ENCODE measurements around the gene DMKN. TPM values are rescaled to one million over a fixed set of nuclear protein-coding genes. Genes with fewer than 3 reads are reported as not detected.

Gene DMKN
- total RNA-seq, 1 donor from 2014 or later: 25.7 TPM

GRCh38 chr19:35524181-35524837, 10.9 kb upstream of the DMKN start:
- no peak for DNase-seq

GRCh38 chr19:35522745-35523327, 9.4 kb upstream of the DMKN start:
- DNase-seq: no peak

DNA sequence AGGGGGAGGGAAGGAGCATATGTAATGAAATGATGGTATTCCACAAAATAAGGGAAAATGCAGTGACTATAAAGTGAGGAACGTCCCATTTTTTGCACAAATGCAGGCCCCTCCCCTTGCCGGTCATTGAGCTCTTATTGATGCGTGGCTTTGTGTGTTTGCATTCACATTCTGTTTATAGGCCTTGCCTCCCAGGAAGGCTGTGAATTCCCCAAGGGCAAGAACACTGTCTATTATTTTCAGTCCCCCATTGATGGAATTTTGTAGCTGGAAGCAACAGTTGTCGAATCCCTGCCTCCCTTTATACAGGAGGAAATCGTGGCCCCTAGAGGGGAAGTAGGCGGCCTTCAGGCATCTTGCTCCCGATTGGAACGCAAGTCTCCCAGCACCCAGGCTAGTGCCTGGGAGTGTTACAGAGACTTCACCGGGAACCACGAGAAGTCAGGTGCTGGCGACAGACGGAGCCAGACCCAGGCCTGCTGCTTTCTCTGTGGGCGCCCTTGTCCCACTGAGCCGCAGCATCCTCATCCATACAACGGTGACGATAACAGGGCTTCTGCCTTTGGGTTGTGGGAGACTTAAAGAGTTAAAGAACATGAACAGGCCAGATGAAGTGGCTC, 7.8 kb upstream of the DMKN start:
- DNase-seq: no peak

DNA sequence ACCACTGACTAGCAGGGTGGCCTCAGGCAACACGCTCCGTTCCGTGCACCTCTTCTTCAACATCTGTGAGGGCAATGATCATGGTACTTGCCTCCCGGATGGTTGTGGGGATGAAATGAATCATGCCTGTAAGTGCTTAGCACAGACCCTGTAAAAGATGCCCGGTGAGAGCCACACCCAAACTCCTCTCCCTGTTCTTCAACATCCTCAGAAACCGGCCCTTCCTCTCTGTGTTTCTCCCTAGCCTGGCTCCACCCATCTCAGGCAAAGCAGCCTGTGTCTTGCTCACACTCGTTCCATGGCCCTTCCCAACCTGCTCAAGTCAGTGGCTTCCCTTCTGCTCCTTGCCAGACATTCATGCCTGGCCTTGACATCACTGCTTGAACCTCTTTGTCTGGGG, 5.8 kb upstream of the DMKN start:
- DNase-seq: no peak

GRCh38 chr19:35518313-35518712, 4.9 kb upstream of the DMKN start:
- DNase-seq: no peak

DNA sequence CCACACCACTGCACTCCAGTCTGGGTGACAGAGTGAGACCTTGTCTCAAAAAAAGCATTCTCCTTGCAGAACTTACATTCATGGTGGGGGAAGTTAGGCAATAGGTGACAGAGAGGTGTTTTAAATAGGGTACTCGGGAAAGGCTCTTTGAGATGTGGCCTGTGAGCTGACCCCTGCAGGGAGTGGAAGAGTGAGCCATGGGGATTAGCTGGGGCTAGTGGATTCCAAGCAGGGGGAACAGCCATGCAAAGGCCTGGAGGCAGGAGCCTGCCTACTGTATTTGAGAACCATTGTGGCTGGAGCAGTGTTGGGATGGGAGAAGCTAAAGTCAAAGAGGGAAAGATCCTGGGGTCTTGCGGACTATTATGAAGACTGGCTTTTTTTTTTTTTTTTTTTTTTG, 3.9 kb upstream of the DMKN start:
- DNase-seq: no peak

- no peak for DNase-seq
These were observed 2.9 kb upstream of the DMKN start for GRCh38 chr19:35516310-35516709.

DNA sequence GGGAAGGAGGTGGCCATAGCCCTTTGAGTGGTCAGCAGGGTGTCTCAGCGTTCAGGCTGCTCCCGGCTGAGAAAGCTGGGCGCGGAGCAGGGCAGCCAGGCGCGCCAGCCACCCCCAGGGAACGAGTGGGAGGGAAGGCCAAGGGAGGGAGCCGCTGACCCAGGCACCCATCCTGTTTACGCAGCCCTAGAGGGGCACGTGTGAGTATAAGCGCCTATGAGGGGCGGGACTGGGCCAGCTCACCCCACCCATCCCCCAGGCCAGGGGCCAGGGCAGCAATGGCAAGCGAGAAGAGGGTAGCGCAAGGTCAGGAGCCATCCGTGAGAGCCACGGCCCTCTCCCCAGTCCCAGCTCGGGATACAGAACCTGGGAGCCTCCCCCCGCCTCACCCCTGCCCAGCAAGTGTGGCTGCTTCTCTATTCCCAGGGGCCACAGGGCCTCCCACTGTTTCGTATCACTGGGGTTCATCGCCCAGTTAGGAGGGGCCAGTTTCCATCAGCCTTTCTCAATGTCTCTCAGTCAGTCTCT, 897 bp upstream of the DMKN start:
- DNase-seq: no peak

DNA sequence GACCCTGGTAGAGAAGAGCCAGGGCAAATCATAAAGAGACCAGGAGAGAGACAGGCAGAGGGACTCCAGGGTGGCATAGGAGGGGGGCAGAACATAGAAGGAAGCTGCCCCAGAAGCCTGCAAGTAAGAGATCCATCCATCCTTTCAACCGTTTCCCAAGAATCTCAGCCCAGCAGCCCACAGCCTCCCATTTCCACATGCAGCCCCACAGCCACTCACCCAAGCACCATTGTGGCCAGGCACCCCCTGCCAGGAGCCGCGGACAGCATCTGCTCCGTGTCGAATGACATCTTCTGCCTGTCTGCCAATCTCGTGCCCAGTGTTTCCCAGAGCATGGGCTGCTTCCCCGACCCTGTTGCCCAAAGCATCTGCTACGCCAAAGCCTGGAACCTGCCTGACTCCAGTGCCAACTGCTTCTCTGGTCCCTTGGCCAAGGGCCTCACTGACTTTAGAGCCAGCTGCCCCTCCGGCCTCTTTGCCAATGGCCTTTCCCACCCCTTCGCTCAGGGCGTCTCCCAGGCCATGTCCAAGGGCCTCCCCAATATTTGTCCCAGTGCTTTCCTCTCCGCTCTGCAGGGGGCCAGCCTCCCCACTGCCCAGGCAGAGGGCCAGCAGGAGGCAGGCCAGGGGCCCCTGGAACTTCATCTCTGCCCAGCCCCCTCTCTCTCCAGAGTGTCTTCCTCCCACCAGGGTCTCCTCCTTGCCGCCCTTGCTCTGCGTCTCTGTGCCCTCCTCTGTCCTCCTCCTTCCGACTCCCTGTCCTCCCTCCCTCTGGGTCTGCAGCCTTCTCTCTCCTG, 420 bp downstream of the DMKN start:
- peak; percentile 77 for DNase-seq

DNA sequence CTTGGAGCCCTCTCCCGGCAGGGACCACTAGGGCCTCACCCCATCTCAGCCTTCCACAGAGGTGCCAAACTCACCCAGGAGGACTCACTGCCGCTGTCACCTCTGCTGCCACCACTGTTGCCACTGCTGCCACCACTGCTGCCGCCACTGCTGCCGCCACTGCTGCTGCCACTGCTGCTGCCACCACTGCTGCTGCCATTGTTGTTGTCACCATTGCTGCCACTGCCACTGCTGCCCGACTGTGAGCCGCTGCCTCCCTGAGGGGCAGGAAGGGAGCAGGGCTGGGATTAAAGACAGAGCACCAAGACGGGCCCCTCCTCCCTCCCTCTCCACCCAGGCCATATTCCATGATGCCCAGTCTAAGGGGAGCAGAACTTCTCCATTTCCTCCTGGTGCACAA, 2.1 kb downstream of the DMKN start:
- DNase-seq: no peak

- DNase-seq: no peak
These were observed 2.9 kb downstream of the DMKN start for GRCh38 chr19:35510626-35510964.

DNA sequence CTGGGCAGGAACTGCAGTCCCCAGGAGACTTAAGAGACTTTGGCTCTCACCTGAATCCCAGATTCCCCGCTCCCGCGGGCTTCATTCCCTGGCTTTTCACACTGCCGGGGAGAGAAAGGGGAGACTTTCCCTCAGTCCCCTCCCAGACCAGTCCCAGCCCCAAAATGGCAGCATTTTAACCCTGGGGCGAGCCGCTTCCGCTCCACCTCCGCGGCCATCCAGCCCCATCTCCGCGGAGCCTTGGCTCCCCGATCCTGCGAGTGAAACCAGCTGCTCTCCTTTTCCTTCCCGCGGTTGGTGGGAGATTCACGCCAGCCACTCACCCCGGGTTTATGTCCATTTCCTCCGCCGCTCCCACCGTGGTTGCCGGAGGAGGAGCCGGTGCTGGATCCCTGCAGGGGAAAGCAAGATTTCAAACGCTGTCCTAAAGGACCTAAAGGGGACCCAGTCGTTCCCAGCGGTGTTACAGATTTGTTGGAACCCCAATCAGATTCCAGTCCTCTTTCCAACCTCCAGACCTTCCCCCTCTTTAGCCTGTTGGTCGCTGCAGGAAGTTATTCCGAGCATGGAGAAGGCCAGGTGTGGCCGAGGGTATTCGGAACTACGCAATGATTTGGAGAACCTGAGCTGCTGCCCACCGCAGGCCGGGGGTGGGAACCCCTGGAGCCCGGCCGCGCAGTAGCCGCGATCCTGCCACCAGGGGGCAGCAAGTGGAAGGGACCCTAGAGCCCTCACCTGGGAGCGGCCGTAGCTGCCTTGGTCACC, 3.4 kb downstream of the DMKN start:
- peak; percentile 83 for DNase-seq

DNA sequence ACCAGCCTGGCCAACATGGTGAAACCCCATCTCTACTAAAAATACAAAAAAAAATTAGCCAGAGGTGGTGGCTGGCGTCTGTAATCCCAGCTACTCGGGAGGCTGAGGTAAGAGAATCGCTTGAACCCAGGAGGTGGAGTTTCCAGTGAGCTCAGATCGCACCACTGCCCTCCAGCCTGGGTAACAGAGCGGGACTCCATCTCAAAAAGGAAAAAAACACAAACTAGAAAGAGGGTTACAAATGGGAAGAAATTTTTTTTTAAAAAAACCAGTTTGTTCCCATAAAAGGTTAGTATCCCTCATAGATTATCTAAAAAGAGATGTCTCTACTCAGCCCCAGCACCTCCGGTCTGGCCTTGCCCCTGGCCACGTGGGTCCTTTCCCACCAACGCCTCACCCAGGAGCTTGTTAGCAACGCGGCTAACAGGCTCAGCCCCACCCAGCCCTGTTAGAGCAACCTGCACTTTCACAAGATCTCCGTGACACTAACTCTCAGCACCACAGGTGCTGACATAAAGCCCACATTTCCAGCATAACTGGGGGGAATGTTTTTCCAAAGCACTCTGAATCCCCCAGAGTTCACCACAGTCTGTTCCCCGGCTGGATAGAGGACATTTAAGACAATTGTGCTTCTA, 4.3 kb downstream of the DMKN start:
- DNase-seq: peak; percentile 30

- DNase-seq: no peak
These were observed 5.3 kb downstream of the DMKN start for GRCh38 chr19:35508129-35508528.

- DNase-seq: no peak
These were observed 5.9 kb downstream of the DMKN start for GRCh38 chr19:35507561-35507960.

DNA sequence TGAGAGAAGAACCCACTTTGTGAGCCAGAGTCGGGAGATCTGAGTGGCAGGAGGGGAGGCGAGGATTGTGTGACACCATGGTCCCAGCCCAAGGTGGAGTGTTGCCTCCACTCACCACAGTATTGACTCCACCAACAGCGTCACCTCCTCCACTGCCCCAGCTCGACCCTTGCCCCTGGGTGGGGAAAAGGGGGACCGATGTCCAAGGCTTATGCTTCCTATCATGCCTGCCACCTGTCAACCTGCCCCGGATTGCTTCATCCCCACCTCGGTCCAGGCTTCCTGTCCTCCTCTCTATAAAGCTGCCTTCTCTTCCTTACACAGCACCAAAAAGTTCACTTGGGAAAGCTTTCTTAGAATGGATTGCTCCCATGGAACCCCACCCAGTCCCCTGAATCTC, 7.4 kb downstream of the DMKN start:
- DNase-seq: no peak

DNA sequence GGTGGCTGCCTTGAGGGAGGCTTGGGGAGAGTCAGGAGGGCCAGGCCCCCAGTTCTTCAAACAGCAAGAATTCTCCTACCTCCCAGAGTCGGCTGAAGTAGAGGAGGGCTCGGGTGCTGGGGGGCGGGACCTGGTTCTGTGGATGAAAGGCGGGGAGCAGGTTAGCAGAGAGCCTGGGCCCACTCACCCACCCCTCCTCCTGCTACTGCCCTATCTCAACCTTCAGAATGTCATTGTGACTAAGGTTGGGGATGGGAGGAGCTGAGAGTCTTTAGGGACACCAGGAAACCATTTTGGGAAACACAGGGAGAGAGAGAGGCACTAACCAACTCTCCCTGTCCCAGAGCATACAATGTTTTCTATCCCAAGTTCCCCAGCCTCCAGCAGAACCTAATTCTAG, 10.7 kb downstream of the DMKN start:
- DNase-seq: no peak

- no peak for DNase-seq
These were observed 11.8 kb downstream of the DMKN start for GRCh38 chr19:35501684-35502083.

- no peak for DNase-seq
These were observed 12.8 kb downstream of the DMKN start for GRCh38 chr19:35500611-35501010.

DNA sequence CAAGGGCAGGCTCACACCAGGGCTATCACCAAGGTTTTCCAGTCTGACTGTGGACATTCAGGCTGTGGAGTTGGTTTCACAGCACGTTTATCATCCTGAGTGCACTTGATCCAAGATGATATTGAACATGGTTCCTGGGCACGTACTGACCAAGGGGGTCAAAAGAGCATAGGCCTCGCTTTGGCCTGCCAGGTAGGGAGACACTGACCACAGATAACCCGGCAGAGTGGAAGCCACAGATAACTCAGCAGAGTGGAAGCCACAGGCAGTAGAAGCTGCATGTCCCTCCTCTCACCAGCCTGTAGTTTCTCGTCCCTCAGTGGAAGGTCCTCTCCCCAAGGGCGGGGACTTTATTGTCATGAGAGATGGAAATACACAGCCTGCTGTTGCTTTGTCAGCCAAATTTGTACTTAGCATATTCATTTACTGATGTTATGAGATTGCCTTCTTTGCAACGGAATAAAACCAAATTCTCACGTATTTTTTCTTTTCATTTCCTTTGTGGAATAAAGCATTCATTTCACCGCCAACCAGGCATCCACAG, 14.4 kb downstream of the DMKN start:
- no peak for DNase-seq

DNA sequence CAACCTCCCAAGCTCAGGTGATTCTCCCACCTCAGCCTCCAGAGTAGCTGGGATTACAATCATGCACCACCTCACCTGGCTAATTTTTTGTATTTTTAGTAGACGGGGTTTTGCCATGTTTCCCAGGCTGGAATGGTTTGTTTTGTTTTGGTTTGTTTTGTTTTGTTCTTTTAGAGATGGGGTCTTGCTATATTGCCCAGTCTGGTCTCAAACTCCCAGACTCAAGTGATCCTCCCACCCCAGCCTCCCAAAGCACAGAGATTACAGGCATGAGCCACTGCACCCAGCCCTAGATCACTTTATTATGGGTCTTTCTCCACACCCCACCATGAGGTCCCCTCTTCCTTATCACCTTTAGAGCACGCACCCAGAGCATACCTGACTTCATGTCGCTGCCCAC, 15.2 kb downstream of the DMKN start:
- DNase-seq: no peak

GRCh38 chr19:35497406-35497805, 16.0 kb downstream of the DMKN start:
- DNase-seq: no peak

Data from tongue (tissue), 2 donors.